Measurements from ENCODE around the gene ANKRD16. TPM values are rescaled to one million over a fixed set of nuclear protein-coding genes. Genes with fewer than 3 reads are reported as not detected.
"Not testable (repeated sequence)": the region's sequence is repeated elsewhere in the genome, so short reads cannot be mapped to it uniquely, and the experiment has no call there.

Gene ANKRD16
- total RNA-seq, 6 donors from 2014 or later: 4.3 to 27.2 (median 7.5) TPM

- WGBS, 2 donors: 50 to 82% methylated on average over 1 to 5 of the region's 5 CpGs
- Histone ChIP-seq H3K36me3 (no peaks in the 10 kb centered on the region), H3K27ac (no peak overlapping the region), H3K4me1 (no peaks in the 10 kb centered on the region), H3K9me3 (no peaks in the 10 kb centered on the region), H3K27me3 (no peaks in the 10 kb centered on the region), H3K4me3 (no peak overlapping the region)
- no peak for DNase-seq
- no peak for ATAC-seq (ENCODE audit: low FRiP score in 2 of 2)
- no peak for TF ChIP-seq POLR2AphosphoS5 (IDR thresholded peaks at IDR 0.05)
These were observed 35.6 kb downstream of the ANKRD16 start for GRCh38 chr10:5854131-5854475.

GRCh38 chr10:5846667-5847066, 43.0 kb downstream of the ANKRD16 start:
- ATAC-seq (ENCODE audit: low FRiP score in 2 of 2); DNase-seq; H3K36me3 ChIP-seq; H3K9me3 ChIP-seq; H3K27me3 ChIP-seq; H3K4me1 ChIP-seq; H3K4me3 ChIP-seq; H3K27ac ChIP-seq: not testable (repeated sequence)
- WGBS, 2 donors: 91 to 98% methylated on average over 4 of the region's 4 CpGs

- no peak overlapping the region for H3K27ac ChIP-seq
- H3K27me3 ChIP-seq: no peaks in the 10 kb centered on the region
- DNase-seq (no peak), ATAC-seq (ENCODE audit: low FRiP score in 2 of 2) (no peak)
- 76 to 77% methylated on average over 12 to 13 of the region's 13 CpGs for WGBS, 2 donors
- no peaks in the 10 kb centered on the region for H3K36me3 ChIP-seq
- H3K4me1 ChIP-seq: no peaks in the 10 kb centered on the region
- H3K9me3 ChIP-seq: no peaks in the 10 kb centered on the region
- no peak overlapping the region for H3K4me3 ChIP-seq
- TF ChIP-seq CTCF (IDR thresholded peaks at IDR 0.05) (no peak), POLR2AphosphoS5 (IDR thresholded peaks at IDR 0.05) (no peak), EP300 (IDR thresholded peaks at IDR 0.05) (no peak), POLR2A (IDR thresholded peaks at IDR 0.05) (no peak)
These were observed 45.2 kb downstream of the ANKRD16 start for GRCh38 chr10:5844345-5845055.

GRCh38 chr10:5843686-5844344, 45.9 kb downstream of the ANKRD16 start:
- DNase-seq (no peak), ATAC-seq (ENCODE audit: low FRiP score in 2 of 2) (no peak)
- TF ChIP-seq EP300 (IDR thresholded peaks at IDR 0.05) (no peak), POLR2AphosphoS5 (IDR thresholded peaks at IDR 0.05) (no peak), POLR2A (IDR thresholded peaks at IDR 0.05) (no peak), CTCF (IDR thresholded peaks at IDR 0.05) (no peak)
- no peak overlapping the region for H3K4me3 ChIP-seq
- no peaks in the 10 kb centered on the region for H3K9me3 ChIP-seq
- H3K27ac ChIP-seq: no peak overlapping the region
- WGBS, 2 donors: 74 to 87% methylated on average over 4 of the region's 4 CpGs
- H3K27me3 ChIP-seq: no peaks in the 10 kb centered on the region
- no peaks in the 10 kb centered on the region for H3K4me1 ChIP-seq
- H3K36me3 ChIP-seq: no peaks in the 10 kb centered on the region

GRCh38 chr10:5841965-5842364, 47.7 kb downstream of the ANKRD16 start:
- TF ChIP-seq POLR2AphosphoS5 (IDR thresholded peaks at IDR 0.05) (no peak), CTCF (IDR thresholded peaks at IDR 0.05) (no peak), POLR2A (IDR thresholded peaks at IDR 0.05) (no peak), EP300 (IDR thresholded peaks at IDR 0.05) (no peak)
- 92 to 93% methylated on average over 14 of the region's 14 CpGs for WGBS, 2 donors
- DNase-seq (no peak), ATAC-seq (ENCODE audit: low FRiP score in 2 of 2) (no peak)
- Histone ChIP-seq H3K27ac (no peak overlapping the region), H3K36me3 (no peaks in the 10 kb centered on the region), H3K4me1 (no peaks in the 10 kb centered on the region), H3K9me3 (no peaks in the 10 kb centered on the region), H3K27me3 (no peaks in the 10 kb centered on the region), H3K4me3 (no peak overlapping the region)

All from upper lobe of left lung (tissue), 6 donors.